ENCODE data around the gene CAPN15.

The CAPN15 gene

GRCh38 chr16:583815-584591 is 56.5 kb downstream of the CAPN15 start:
- no peak overlapping the region for H3K4me3 ChIP-seq (ENCODE audit: low read depth, low read length)
- no peak for DNase-seq (ENCODE audit: low read depth)
- no peak for TF ChIP-seq CTCF (IDR thresholded peaks at IDR 0.05; ENCODE audit: control insufficient read depth, extremely low read depth, insufficient read depth)

DNA sequence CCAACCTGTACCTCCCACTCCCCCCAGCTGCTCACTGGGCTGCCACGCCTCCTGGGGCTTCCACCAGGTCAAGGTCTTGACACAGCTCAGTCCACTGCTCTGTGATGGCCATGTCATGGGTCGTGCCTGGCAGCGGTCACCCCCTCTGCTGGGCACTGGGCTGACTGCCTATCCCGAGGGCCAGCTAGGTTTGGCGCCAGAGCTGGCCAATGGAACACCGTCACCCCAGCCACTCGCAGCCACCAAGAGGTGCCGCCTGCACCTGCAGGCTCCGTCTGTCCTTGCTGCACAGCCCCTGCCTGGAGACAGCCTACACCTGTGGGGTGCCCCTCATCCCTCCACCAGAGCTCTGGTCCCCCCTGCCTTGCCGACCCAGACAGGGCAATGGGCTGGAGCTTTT is 57.8 kb downstream of the CAPN15 start:
- peak; percentile 24 for TF ChIP-seq CTCF (IDR thresholded peaks at IDR 0.05; ENCODE audit: control insufficient read depth, extremely low read depth, insufficient read depth)
- no peak for DNase-seq (ENCODE audit: low read depth)
- no peak overlapping the region for H3K4me3 ChIP-seq (ENCODE audit: low read depth, low read length)

GRCh38 chr16:586047-586644 is 58.6 kb downstream of the CAPN15 start:
- no peak for TF ChIP-seq CTCF (IDR thresholded peaks at IDR 0.05; ENCODE audit: control insufficient read depth, extremely low read depth, insufficient read depth)
- no peak overlapping the region for H3K4me3 ChIP-seq (ENCODE audit: low read depth, low read length)
- DNase-seq (ENCODE audit: low read depth): no peak

DNA sequence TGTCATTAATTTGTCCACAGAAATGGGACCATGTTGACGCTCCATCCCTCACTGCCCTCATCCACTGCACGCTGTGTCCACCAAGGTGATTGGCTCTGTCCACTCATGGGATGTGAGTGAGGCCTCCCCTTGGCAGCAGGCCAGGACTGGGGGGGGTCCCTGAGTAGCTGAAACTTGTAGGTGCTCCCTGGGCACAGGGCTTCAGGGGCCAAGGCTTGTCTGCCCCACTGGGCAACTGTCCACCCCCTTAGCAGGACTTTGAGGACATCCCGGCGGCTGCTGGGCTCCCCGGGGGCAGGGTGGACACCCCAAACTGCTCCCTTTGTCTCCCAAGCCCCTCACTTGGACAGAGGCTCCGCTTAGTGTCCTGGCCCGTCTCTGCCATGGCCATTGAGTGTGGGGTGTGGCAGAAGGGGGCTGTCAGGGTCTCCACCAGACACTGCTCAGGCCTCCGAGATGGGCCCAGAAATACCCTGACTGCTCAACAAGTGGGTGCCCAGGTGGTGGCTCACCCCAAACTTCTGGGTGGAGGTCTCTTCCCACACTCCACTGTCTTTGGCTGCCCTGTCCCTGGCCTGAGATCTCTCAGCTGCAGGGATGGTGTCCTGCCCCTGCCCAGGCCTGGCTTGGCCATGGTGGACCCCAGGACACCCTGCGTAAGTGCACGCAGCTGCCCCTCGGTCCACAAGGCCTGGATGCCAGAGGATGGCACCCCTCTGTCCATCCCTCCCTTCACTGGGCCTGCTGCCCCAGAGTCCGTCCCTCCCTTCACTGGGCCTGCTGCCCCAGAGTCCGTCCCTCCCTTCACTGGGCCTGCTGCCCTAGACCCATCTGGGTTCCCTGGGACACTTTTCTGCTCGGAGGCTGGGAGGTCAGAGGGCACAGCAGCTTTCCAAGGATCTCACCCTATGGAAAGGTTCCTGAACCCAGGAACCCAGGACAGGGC is 59.4 kb downstream of the CAPN15 start:
- no peak for DNase-seq (ENCODE audit: low read depth)
- TF ChIP-seq CTCF (IDR thresholded peaks at IDR 0.05; ENCODE audit: control insufficient read depth, extremely low read depth, insufficient read depth): no peak
- H3K4me3 ChIP-seq (ENCODE audit: low read depth, low read length): peak overlapping the region; percentile 89

DNA sequence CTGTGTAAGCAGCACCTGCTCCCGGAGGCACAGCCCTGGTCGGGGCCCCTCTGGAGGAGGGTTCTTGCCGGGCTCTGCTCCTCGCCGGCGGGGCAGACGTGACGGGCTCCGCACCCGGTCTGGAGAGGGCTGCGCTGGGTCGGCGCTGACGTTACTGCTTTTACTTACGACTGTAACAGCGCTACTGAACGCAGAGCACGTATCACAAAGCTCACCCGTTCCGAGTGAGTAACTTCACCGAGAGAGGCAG is 61.1 kb downstream of the CAPN15 start:
- H3K4me3 ChIP-seq (ENCODE audit: low read depth, low read length): peak overlapping the region; percentile 89
- TF ChIP-seq CTCF (IDR thresholded peaks at IDR 0.05; ENCODE audit: control insufficient read depth, extremely low read depth, insufficient read depth): no peak
- DNase-seq (ENCODE audit: low read depth): no peak

- H3K4me3 ChIP-seq (ENCODE audit: low read depth, low read length): peak overlapping the region; percentile 89
- peak; percentile 82 for DNase-seq (ENCODE audit: low read depth)
- TF ChIP-seq CTCF (IDR thresholded peaks at IDR 0.05; ENCODE audit: control insufficient read depth, extremely low read depth, insufficient read depth): no peak
These were observed 61.6 kb downstream of the CAPN15 start for GRCh38 chr16:588889-589657.
